Measurements from ENCODE around the gene TCHHL1.

DNA sequence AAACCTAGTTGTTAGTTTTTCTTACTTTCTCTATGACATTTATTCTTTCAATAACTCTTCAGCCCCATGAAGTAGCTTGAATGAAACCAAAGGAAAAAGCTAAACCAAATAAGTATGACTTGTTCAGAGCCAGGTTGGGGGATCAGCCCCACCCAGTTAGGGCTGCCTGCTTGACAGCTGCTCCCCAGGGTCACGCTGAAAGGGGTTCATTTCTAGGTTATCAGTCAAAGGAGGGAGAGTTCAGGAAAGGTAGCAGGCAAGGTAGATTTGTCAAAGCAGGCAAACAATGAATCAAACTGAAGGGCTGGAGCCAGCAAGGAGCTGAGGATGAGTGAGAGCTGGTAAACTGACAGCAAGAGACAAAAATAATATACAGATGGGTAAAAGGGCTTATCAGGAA lies 49.0 kb downstream of the TCHHL1 start:
- no peak for TF ChIP-seq CTCF (IDR thresholded peaks at IDR 0.05)
- no peak for TF ChIP-seq POLR2A (IDR thresholded peaks at IDR 0.05)
- TF ChIP-seq EP300 (IDR thresholded peaks at IDR 0.05), result no peak

Data from ovary (tissue), 3 donors.